GM13976 (cell line): ENCODE results near the gene NABP2.

Experiments
- DNase-seq: peaks from one replicate; pipeline ENCODE4 v3.0.0; 2012; ENCODE audit warnings: low spot score
- CTCF ChIP-seq: IDR thresholded peaks from 2 replicates; pipeline ENCODE4 v1.5.1; 2012; ENCODE audit warnings: borderline replicate concordance, mild to moderate bottlenecking; ENCODE audit not compliant: insufficient read depth; ENCODE audit errors: extremely low read depth, missing control alignments, control extremely low read depth
- in situ Hi-C: fragments of 300-500 bp; cut with MboI; formaldehyde crosslinking; loops from one replicate; pipeline ENCODE4 v1.12.0; 2022; ENCODE audit warnings: low sequenced_read_pairs, mixed read lengths, inconsistent platforms; ENCODE audit not compliant: unreplicated experiment

Gene NABP2

GRCh38 chr12:56252649-56253048, 28.5 kb downstream of the NABP2 start:
- DNase-seq, result no peak
- TF ChIP-seq CTCF, result no peak
- in situ Hi-C loops, result no loop called here

GRCh38 chr12:56253091-56253490, 28.9 kb downstream of the NABP2 start:
- no peak for TF ChIP-seq CTCF
- DNase-seq, result no peak
- in situ Hi-C loops, result no loop called here

GRCh38 chr12:56255671-56256070, 31.5 kb downstream of the NABP2 start:
- in situ Hi-C loops, result no loop called here
- DNase-seq, result no peak
- no peak for TF ChIP-seq CTCF

DNA sequence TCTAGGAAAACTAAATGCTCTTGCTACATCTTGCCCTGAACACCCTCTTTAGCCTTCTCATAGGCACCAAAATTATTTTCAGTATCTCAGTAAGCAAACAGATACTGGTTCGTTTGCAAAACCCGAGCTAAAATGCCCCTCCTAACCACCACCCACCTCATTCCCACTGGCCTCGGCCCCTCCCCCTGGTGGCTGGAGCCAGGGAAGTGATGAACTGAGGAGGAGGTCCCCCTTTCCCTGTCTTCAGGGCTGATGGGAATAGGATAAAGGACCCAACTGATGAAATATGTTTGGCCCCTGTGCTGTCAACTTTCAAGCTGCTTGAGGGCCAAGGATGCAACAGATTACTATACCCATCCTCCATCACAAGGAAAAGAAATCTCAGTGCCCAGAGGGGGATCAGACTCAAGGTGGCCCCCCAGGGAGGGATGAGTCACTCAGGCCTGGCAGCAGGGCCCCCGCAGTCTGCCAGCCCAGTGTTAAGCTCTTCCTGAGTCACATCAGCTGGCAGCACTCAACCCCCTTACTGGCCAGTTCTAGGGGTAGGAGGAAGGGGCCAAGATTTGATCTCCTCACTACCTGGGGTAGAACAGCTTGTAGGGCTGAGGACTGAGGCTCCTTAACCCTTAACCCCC, 32.3 kb downstream of the NABP2 start:
- in situ Hi-C loops, result no loop called here
- no peak for TF ChIP-seq CTCF
- peak; percentile 26 for DNase-seq

GRCh38 chr12:56257071-56257470, 32.9 kb downstream of the NABP2 start:
- DNase-seq, result no peak
- in situ Hi-C loops, result no loop called here
- no peak for TF ChIP-seq CTCF

GRCh38 chr12:56257491-56258067, 33.4 kb downstream of the NABP2 start:
- in situ Hi-C loops, result no loop called here
- no peak for TF ChIP-seq CTCF
- peak; percentile 51 for DNase-seq
